Subcutaneous adipose tissue (tissue), 4 donors: ENCODE data around the gene C2CD2. TPM values are rescaled to one million over a fixed set of nuclear protein-coding genes. Genes with fewer than 3 reads are reported as not detected.

Experiments
- CTCF ChIP-seq: fragments of 450-650 bp; IDR thresholded peaks from one replicate; pipeline ENCODE4 v1.5.1; 2016; ENCODE audit warnings: low read depth, mild to moderate bottlenecking, control low read depth, antibody characterized with exemption, moderate library complexity
- small RNA-seq: library from RNA; depleted of rRNA; stranded (forward); fragments of <200 nt; gene quantifications from one replicate; pipeline ENCODE3, GENCODE V24; 2016
- total RNA-seq, 4 donors: library from RNA; depleted of rRNA; stranded (reverse); fragments of >200 nt; gene quantifications; one replicate each; pipeline ENCODE4 v1.1.0, GENCODE V29; 2016

C2CD2 gene
- total RNA-seq, 4 donors from 2014 or later: 84.1 to 151 (median 128) TPM

- TF ChIP-seq CTCF: no peak
Observed at GRCh38 chr21:41835711-41836154, 118.1 kb downstream of the C2CD2 start.

Small RNAs within 50 kb of the gene (small RNA-seq; reads per million reads assigned to genes)
- gene RF00334: not detected

Other genes with a start within 250 kb of the C2CD2 start
- gene RIPK4, start 187.0 kb downstream of the C2CD2 start, total RNA-seq: under 1 TPM in 1 of 4 donors, not detected in 3; 0.16 TPM
- gene PRDM15, start 74.7 kb downstream of the C2CD2 start, total RNA-seq: 1 to 10 TPM; 5.3 to 6.8 (median 5.8) TPM
- 10 to 100 TPM in 3 of 4 donors, 1 to 10 TPM in 1; 7.0 to 18.4 (median 12.4) TPM for gene ZBTB21, start 56.3 kb upstream of the C2CD2 start, total RNA-seq
- under 1 TPM in 2 of 4 donors, not detected in 2; 0.17 to 0.19 TPM for gene UMODL1, start 117.3 kb upstream of the C2CD2 start, total RNA-seq